HepG2 (cell line): ENCODE results near the gene BANK1. TPM values are rescaled to one million over a fixed set of nuclear protein-coding genes. Genes with fewer than 3 reads are reported as not detected.

Experiments used
- ATAC-seq: fragments of 200-7000 bp; cut with Tn5 transposase; 3 replicates; pipeline ENCODE4 v1.9.1; 2020; ENCODE audit warnings: mild to moderate bottlenecking, moderate library complexity
- BruUV-seq: library from RNA; stranded (reverse); fragments of 400-500 nt; replicated peaks from 2 replicates; lab custom pipeline; 2021; lab: Mats Ljungman, UMichigan
- CTCF ChIA-PET: fragments of 300-600 bp; formaldehyde crosslinking; extraction: SDS; loops from one replicate; lab custom pipeline; 2021; ENCODE audit warnings: low total read pairs, inconsistent platforms, low intra/inter-chr PET ratio; lab: Yijun Ruan, JAX
- POLR2A ChIA-PET: fragments of 350-600 bp; sonication (Branson Sonifier 250); formaldehyde crosslinking; loops from one replicate; lab custom pipeline; 2020; ENCODE audit warnings: antibody characterized with exemption, inconsistent platforms; lab: Yijun Ruan, JAX
- DNase-seq: peaks from one replicate; pipeline ENCODE4 v3.0.0-alpha.2; 2015; ENCODE audit warnings: low spot score
- FAIRE-seq: peaks from 3 replicates; lab custom pipeline; 2011; peaks lifted over from hg19 to GRCh38; lab: Jason Lieb, UNC
- H2AFZ ChIP-seq: one replicate; pipeline ENCODE4 v1.6.1; 2011; ENCODE audit warnings: low read length, inconsistent platforms
- H3K27ac ChIP-seq: fragments of 300-600 bp; 3 replicates; pipeline ENCODE4 v1.8.0; 2011; ENCODE audit warnings: mixed run types, mild to moderate bottlenecking, mixed read lengths, low read length, inconsistent platforms; ENCODE audit not compliant: insufficient read depth; ENCODE audit errors: extremely low read length
- H3K27me3 ChIP-seq, 2 experiments: fragments of 200-600 bp in 1 of 2; 2 replicates in 1 of 2; 3 replicates in 1 of 2; pipeline versions ENCODE4 v1.6.0 to v1.8.0; 2011; ENCODE audit warnings: low read length in 2 of 2, mild to moderate bottlenecking in 2 of 2, moderate library complexity in 2 of 2, inconsistent platforms in 1 of 2; ENCODE audit not compliant: insufficient read depth in 2 of 2, control insufficient read depth in 1 of 2
- H3K36me3 ChIP-seq, 2 experiments: fragments of 200-600 bp in 1 of 2; replicated peaks in 1 of 2; 2 replicates in 1 of 2; 3 replicates in 1 of 2; pipeline versions ENCODE4 v1.5.1 to v1.8.0; 2011; ENCODE audit warnings: low read length in 2 of 2, inconsistent platforms in 1 of 2; ENCODE audit not compliant: insufficient read depth in 2 of 2, control insufficient read depth in 1 of 2
- H3K4me1 ChIP-seq: 2 replicates; pipeline ENCODE4 v1.5.1; 2012; ENCODE audit warnings: low read length, inconsistent platforms; ENCODE audit not compliant: insufficient read depth
- H3K4me2 ChIP-seq: 2 replicates; pipeline ENCODE4 v1.6.0; 2011; ENCODE audit warnings: low read depth, low read length, inconsistent platforms
- H3K4me3 ChIP-seq, 3 experiments: fragments of 200-600 bp in 1 of 3; sonication (generic), shearing (Covaris generic) in 1 of 3; replicated peaks in 1 of 3; 2 replicates each; pipeline ENCODE4 v1.5.1; 2011 to 2016; ENCODE audit warnings: low read length in 3 of 3, inconsistent platforms in 2 of 3, low read depth in 2 of 3, mild to moderate bottlenecking in 2 of 3, control low read depth in 1 of 3, mixed read lengths in 1 of 3; ENCODE audit not compliant: insufficient read depth in 1 of 3
- H3K79me2 ChIP-seq: one replicate; pipeline ENCODE4 v1.6.1; 2011; ENCODE audit warnings: low read length, inconsistent platforms; ENCODE audit not compliant: insufficient read depth
- H3K9ac ChIP-seq: 2 replicates; pipeline ENCODE4 v1.6.0; 2011; ENCODE audit warnings: mild to moderate bottlenecking, low read depth, low read length, inconsistent platforms; ENCODE audit not compliant: insufficient read depth
- H3K9me3 ChIP-seq: 2 replicates; pipeline ENCODE4 v1.5.1; 2012; ENCODE audit warnings: mild to moderate bottlenecking, low read length
- H4K20me1 ChIP-seq: 2 replicates; pipeline ENCODE4 v1.6.0; 2011; ENCODE audit warnings: inconsistent platforms, mild to moderate bottlenecking, low read length, moderate library complexity; ENCODE audit not compliant: insufficient read depth
- DNMT3B ChIP-seq: conservative IDR thresholded peaks from 2 replicates; pipeline ENCODE4 v1.6.1; 2016; ENCODE audit warnings: missing biosample characterization, control low read depth
- NRL ChIP-seq: sonication (generic); formaldehyde crosslinking; IDR thresholded peaks from 2 replicates; pipeline ENCODE4 v1.5.0; 2020; ENCODE audit warnings: missing genetic modification reagents, mild to moderate bottlenecking, moderate library complexity, borderline replicate concordance
- PAXIP1 ChIP-seq: sonication (generic); formaldehyde crosslinking; conservative IDR thresholded peaks from 2 replicates; pipeline ENCODE4 v1.4.0; 2020; ENCODE audit warnings: mild to moderate bottlenecking, missing genetic modification reagents, moderate library complexity
- RFX5 ChIP-seq: IDR thresholded peaks from 2 replicates; pipeline ENCODE4 v1.6.1; 2011; ENCODE audit warnings: low read depth, low read length, improper control_type of control experiment
- ZNF451 ChIP-seq: sonication (generic); formaldehyde crosslinking; IDR thresholded peaks from 2 replicates; pipeline ENCODE4 v1.5.0; 2020; ENCODE audit warnings: mild to moderate bottlenecking, missing genetic modification reagents
- ZNF460 ChIP-seq: sonication (generic); formaldehyde crosslinking; IDR thresholded peaks from 2 replicates; pipeline ENCODE4 v1.5.1; 2020; ENCODE audit warnings: missing genetic modification reagents, mild to moderate bottlenecking, borderline replicate concordance
- WGBS: methylation state at CpG from one replicate; pipeline ENCODE4 v1.1.6; 2017; ENCODE audit warnings: low lambda C conversion rate; 5-methylcytosine and 5-hydroxymethylcytosine counted together
- in situ Hi-C: cut with HindIII; loops from 2 replicates; pipeline ENCODE4 v1.10.0; 2017; ENCODE audit warnings: low pct_unique_long_range_greater_than_20kb; ENCODE audit not compliant: extremely low pct_ligation_motif_present
- intact Hi-C: fragments of 100-400 bp; cut with micrococcal nuclease; formaldehyde crosslinking; loops from one replicate; pipeline ENCODE4 v1.10.0; 2022; ENCODE audit not compliant: unreplicated experiment
- polyA plus RNA-seq, 8 experiments: library from polyadenylated mRNA; depleted of rRNA in 3 of 8; stranded (reverse) in 7 of 8; unstranded in 1 of 8; fragments of >200 nt; fragmentation: Illumina TruSeq in 4 of 8; extraction: Trizol in 4 of 8; gene quantifications; 2 replicates each; pipeline versions ENCODE4 v1.2.1 to v1.2.3, GENCODE V29; 2011 to 2016; ENCODE audit warnings: low read depth in 4 of 8, missing spikeins in 1 of 8, mixed read lengths in 1 of 8; ENCODE audit not compliant: insufficient read depth in 1 of 8
- total RNA-seq, 5 experiments: library from RNA; depleted of rRNA; stranded (reverse); fragments of >200 nt; fragmentation: Illumina TruSeq; extraction: Trizol; gene quantifications; 2 replicates each; pipeline ENCODE4 v1.2.3, GENCODE V29; 2016; ENCODE audit warnings: low read depth in 1 of 5
- TF ChIP-seq, protein P1 (sequence below): sonication (generic); formaldehyde crosslinking; IDR thresholded peaks from 2 replicates; pipeline ENCODE4 v1.5.1; 2020; ENCODE audit warnings: mild to moderate bottlenecking, missing genetic modification reagents, borderline replicate concordance

The BANK1 gene
- total and polyA plus RNA-seq, 2 of the 13 experiments (the other 11 are each of a cell fraction or from before 2014, with no cell fraction given): 0.15 TPM; not detected in 1

- TF ChIP-seq, protein P1, sequence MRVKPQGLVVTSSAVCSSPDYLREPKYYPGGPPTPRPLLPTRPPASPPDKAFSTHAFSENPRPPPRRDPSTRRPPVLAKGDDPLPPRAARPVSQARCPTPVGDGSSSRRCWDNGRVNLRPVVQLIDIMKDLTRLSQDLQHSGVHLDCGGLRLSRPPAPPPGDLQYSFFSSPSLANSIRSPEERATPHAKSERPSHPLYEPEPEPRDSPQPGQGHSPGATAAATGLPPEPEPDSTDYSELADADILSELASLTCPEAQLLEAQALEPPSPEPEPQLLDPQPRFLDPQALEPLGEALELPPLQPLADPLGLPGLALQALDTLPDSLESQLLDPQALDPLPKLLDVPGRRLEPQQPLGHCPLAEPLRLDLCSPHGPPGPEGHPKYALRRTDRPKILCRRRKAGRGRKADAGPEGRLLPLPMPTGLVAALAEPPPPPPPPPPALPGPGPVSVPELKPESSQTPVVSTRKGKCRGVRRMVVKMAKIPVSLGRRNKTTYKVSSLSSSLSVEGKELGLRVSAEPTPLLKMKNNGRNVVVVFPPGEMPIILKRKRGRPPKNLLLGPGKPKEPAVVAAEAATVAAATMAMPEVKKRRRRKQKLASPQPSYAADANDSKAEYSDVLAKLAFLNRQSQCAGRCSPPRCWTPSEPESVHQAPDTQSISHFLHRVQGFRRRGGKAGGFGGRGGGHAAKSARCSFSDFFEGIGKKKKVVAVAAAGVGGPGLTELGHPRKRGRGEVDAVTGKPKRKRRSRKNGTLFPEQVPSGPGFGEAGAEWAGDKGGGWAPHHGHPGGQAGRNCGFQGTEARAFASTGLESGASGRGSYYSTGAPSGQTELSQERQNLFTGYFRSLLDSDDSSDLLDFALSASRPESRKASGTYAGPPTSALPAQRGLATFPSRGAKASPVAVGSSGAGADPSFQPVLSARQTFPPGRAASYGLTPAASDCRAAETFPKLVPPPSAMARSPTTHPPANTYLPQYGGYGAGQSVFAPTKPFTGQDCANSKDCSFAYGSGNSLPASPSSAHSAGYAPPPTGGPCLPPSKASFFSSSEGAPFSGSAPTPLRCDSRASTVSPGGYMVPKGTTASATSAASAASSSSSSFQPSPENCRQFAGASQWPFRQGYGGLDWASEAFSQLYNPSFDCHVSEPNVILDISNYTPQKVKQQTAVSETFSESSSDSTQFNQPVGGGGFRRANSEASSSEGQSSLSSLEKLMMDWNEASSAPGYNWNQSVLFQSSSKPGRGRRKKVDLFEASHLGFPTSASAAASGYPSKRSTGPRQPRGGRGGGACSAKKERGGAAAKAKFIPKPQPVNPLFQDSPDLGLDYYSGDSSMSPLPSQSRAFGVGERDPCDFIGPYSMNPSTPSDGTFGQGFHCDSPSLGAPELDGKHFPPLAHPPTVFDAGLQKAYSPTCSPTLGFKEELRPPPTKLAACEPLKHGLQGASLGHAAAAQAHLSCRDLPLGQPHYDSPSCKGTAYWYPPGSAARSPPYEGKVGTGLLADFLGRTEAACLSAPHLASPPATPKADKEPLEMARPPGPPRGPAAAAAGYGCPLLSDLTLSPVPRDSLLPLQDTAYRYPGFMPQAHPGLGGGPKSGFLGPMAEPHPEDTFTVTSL (CRISPR knock-in tag): no peak
- no peak for TF ChIP-seq ZNF460 (CRISPR knock-in tag)
- TF ChIP-seq NRL: no peak
Measured at GRCh38 chr4:101853691-101854090, 63.2 kb downstream of the BANK1 start (continued).

GRCh38 chr4:101855239-101855638, 64.7 kb downstream of the BANK1 start:
- TF ChIP-seq DNMT3B (CRISPR knock-in tag) (no peak), ZNF451 (CRISPR knock-in tag) (no peak), PAXIP1 (CRISPR knock-in tag) (no peak), RFX5 (no peak)
- DNase-seq (no peak), FAIRE-seq (no peak), ATAC-seq (no peak)
- Histone ChIP-seq H3K36me3 (no peaks in the 10 kb centered on the region), H3K4me3 (no peak overlapping the region), H3K4me1 (no peaks in the 10 kb centered on the region), H3K27ac (no peak overlapping the region), H3K27me3 (no peaks in the 10 kb centered on the region), H3K9ac (no peak overlapping the region), H3K4me2 (no peak overlapping the region), H2AFZ (no peak overlapping the region), H3K79me2 (no peaks in the 10 kb centered on the region), H4K20me1 (no peaks in the 10 kb centered on the region), H3K9me3 (no peaks in the 10 kb centered on the region)
- intact Hi-C loops: no loop called here
- ChIA-PET CTCF (no interaction called here), POLR2A (no interaction called here)
- BruUV-seq: no TSS peak
- in situ Hi-C loops: no loop called here
- 38% methylated on average over 1 of the region's 1 CpG for WGBS
